GM13976 (cell line): Measurements from ENCODE around the gene WNT9A.

Experiments
- DNase-seq: peaks from one replicate; pipeline ENCODE4 v3.0.0; 2012; ENCODE audit warnings: low spot score
- CTCF ChIP-seq: IDR thresholded peaks from 2 replicates; pipeline ENCODE4 v1.5.1; 2012; ENCODE audit warnings: borderline replicate concordance, mild to moderate bottlenecking; ENCODE audit not compliant: insufficient read depth; ENCODE audit errors: extremely low read depth, missing control alignments, control extremely low read depth
- in situ Hi-C: fragments of 300-500 bp; cut with MboI; formaldehyde crosslinking; loops from one replicate; pipeline ENCODE4 v1.12.0; 2022; ENCODE audit warnings: low sequenced_read_pairs, mixed read lengths, inconsistent platforms; ENCODE audit not compliant: unreplicated experiment

WNT9A gene

GRCh38 chr1:227887697-227888403, 59.9 kb downstream of the WNT9A start:
- TF ChIP-seq CTCF = no peak
- in situ Hi-C loops = no loop called here

GRCh38 chr1:227886993-227887696, 60.6 kb downstream of the WNT9A start:
- no peak for TF ChIP-seq CTCF
- in situ Hi-C loops = no loop called here
- DNase-seq = peak; percentile 39

More at GRCh38 chr1:227887697-227888403, 59.9 kb downstream of the WNT9A start:
- DNase-seq = no peak

- in situ Hi-C loops = no loop called here
- peak; percentile 38 for DNase-seq
- no peak for TF ChIP-seq CTCF
Measured at GRCh38 chr1:227886503-227886961, 61.2 kb downstream of the WNT9A start.

- in situ Hi-C loops = no loop called here
- no peak for TF ChIP-seq CTCF
- DNase-seq = peak; percentile 37
Measured at GRCh38 chr1:227885648-227886502, 61.9 kb downstream of the WNT9A start.

GRCh38 chr1:227885135-227885647, 62.5 kb downstream of the WNT9A start:
- DNase-seq = peak; percentile 39
- in situ Hi-C loops = no loop called here
- no peak for TF ChIP-seq CTCF

- TF ChIP-seq CTCF = no peak
- DNase-seq = peak; percentile 32
- in situ Hi-C loops = no loop called here
Measured at GRCh38 chr1:227884370-227885134, 63.2 kb downstream of the WNT9A start.
